HCT116 (cell line): ENCODE data around the gene SMIM5. TPM values are rescaled to one million over a fixed set of nuclear protein-coding genes. Genes with fewer than 3 reads are reported as not detected.

Experiments used
- ATAC-seq: fragments of 200-7000 bp; cut with Tn5 transposase; 2 replicates; pipeline ENCODE4 v1.9.1; 2020; ENCODE audit warnings: mild to moderate bottlenecking, moderate library complexity
- BruUV-seq: library from RNA; stranded (reverse); fragments of 400-500 nt; replicated peaks from 2 replicates; lab custom pipeline; 2021; lab: Mats Ljungman, UMichigan
- CTCF ChIA-PET: fragments of 300-600 bp; sonication (Branson Sonifier 250); formaldehyde crosslinking; loops from one replicate; lab custom pipeline; 2021; ENCODE audit warnings: antibody characterized with exemption; lab: Charles Lee
- POLR2A ChIA-PET: fragments of 300-600, 350-600 bp; sonication (Branson Sonifier 250); formaldehyde crosslinking; loops from one replicate; lab custom pipeline; 2021; ENCODE audit warnings: antibody characterized with exemption; lab: Charles Lee
- RAD21 ChIA-PET, 2 experiments: fragments of 300-600 bp; sonication (Branson Sonifier 250); formaldehyde crosslinking; loops; one replicate each; lab custom pipeline; 2023; ENCODE audit warnings: low total read pairs in 2 of 2; ENCODE audit not compliant: uncharacterized antibody in 2 of 2, unreplicated experiment in 2 of 2, low non-redundant PET in 1 of 2; lab: Charles Lee
- DNase-seq: peaks from one replicate; pipeline ENCODE4 v3.0.0-alpha.2; 2010; ENCODE audit warnings: low read depth, low spot score
- H2AFZ ChIP-seq: fragments of 200-600 bp; shearing (Covaris generic), sonication (generic); 2 replicates; pipeline ENCODE4 v1.6.1; 2017; ENCODE audit warnings: low read depth, mixed run types, mixed read lengths, antibody characterized with exemption, low read length; ENCODE audit not compliant: poor library complexity, severe bottlenecking
- H3K27ac ChIP-seq: 2 replicates; pipeline ENCODE4 v1.5.1; 2012; ENCODE audit warnings: low read depth, low read length
- H3K27me3 ChIP-seq: fragments of 200-600 bp; sonication (generic); 2 replicates; pipeline ENCODE4 v1.6.1; 2016; ENCODE audit warnings: mixed run types, low read length, mixed read lengths; ENCODE audit not compliant: insufficient read depth
- H3K36me3 ChIP-seq, 2 experiments: fragments of 200-500 bp in 1 of 2; fragments of 200-600 bp in 1 of 2; sonication (Bioruptor generic) in 1 of 2; sonication (generic) in 1 of 2; 2 replicates each; pipeline versions ENCODE4 v1.5.1 to v1.6.1; 2014 to 2016; ENCODE audit warnings: low read length in 2 of 2, inconsistent platforms in 1 of 2, mixed read lengths in 1 of 2, mixed run types in 1 of 2; ENCODE audit not compliant: insufficient read depth in 2 of 2, control insufficient read depth in 1 of 2
- H3K4me1 ChIP-seq, 2 experiments: fragments of 200-600 bp in 1 of 2; sonication (generic) in 1 of 2; 2 replicates each; pipeline versions ENCODE4 v1.5.1 to v1.6.1; 2012 to 2017; ENCODE audit warnings: low read length in 2 of 2, inconsistent platforms in 1 of 2, mild to moderate bottlenecking in 1 of 2, mixed read lengths in 1 of 2, mixed run types in 1 of 2, moderate library complexity in 1 of 2; ENCODE audit not compliant: insufficient read depth in 2 of 2, control insufficient read depth in 1 of 2
- H3K4me2 ChIP-seq: fragments of 200-600 bp; sonication (generic); 2 replicates; pipeline ENCODE4 v1.6.1; 2017; ENCODE audit warnings: mixed run types, low read length, mixed read lengths
- H3K4me3 ChIP-seq, 2 experiments: fragments of 200-600 bp in 1 of 2; sonication (generic) in 1 of 2; replicated peaks in 1 of 2; 2 replicates each; pipeline ENCODE4 v1.5.1; 2011 to 2016; ENCODE audit warnings: low read length in 2 of 2, control low read depth in 1 of 2, low read depth in 1 of 2, mild to moderate bottlenecking in 1 of 2, mixed read lengths in 1 of 2, mixed run types in 1 of 2
- H3K79me2 ChIP-seq: fragments of 200-600 bp; sonication (generic); 2 replicates; pipeline ENCODE4 v1.6.1; 2017; ENCODE audit warnings: mild to moderate bottlenecking, mixed run types, low read length, moderate library complexity, mixed read lengths; ENCODE audit not compliant: insufficient read depth
- H3K9ac ChIP-seq: fragments of 200-600 bp; sonication (generic); 2 replicates; pipeline ENCODE4 v1.6.1; 2016; ENCODE audit warnings: low read length, mixed read lengths
- H3K9me2 ChIP-seq: fragments of 200-600 bp; sonication (generic), shearing (Covaris generic); 2 replicates; pipeline ENCODE4 v1.6.1; 2017; ENCODE audit warnings: mixed run types, mild to moderate bottlenecking, moderate library complexity; ENCODE audit not compliant: insufficient read depth
- H3K9me3 ChIP-seq, 2 experiments: fragments of 200-500 bp in 1 of 2; fragments of 200-600 bp in 1 of 2; sonication (Bioruptor generic) in 1 of 2; sonication (generic) in 1 of 2; 2 replicates each; pipeline ENCODE4 v1.6.1; 2014 to 2017; ENCODE audit warnings: low read length in 2 of 2, mixed read lengths in 2 of 2, inconsistent platforms in 1 of 2, low read depth in 1 of 2, mild to moderate bottlenecking in 1 of 2, mixed run types in 1 of 2, moderate library complexity in 1 of 2; ENCODE audit not compliant: control insufficient read depth in 1 of 2, insufficient read depth in 1 of 2
- H4K20me1 ChIP-seq: fragments of 200-600 bp; sonication (generic), shearing (Covaris generic); 2 replicates; pipeline ENCODE4 v1.6.1; 2017; ENCODE audit warnings: mixed run types, mild to moderate bottlenecking, moderate library complexity; ENCODE audit not compliant: insufficient read depth
- EGR1 ChIP-seq: IDR thresholded peaks from 2 replicates; pipeline ENCODE4 v1.6.1; 2012; ENCODE audit warnings: low read depth
- ELF1 ChIP-seq: IDR thresholded peaks from 2 replicates; pipeline ENCODE4 v1.6.1; 2012; ENCODE audit warnings: low read depth, borderline replicate concordance
- EZH2phosphoT487 ChIP-seq: fragments of 200-600 bp; IDR thresholded peaks from 2 replicates; pipeline ENCODE4 v1.6.1; 2018; ENCODE audit warnings: antibody characterized with exemption, borderline replicate concordance
- JUND ChIP-seq: IDR thresholded peaks from 2 replicates; pipeline ENCODE4 v1.6.1; 2012
- POLR2A ChIP-seq: IDR thresholded peaks from 2 replicates; pipeline ENCODE4 v1.7.0; 2011; ENCODE audit warnings: borderline replicate concordance; ENCODE audit not compliant: insufficient read depth, insufficient read length; ENCODE audit errors: extremely low read depth
- POLR2AphosphoS5 ChIP-seq: IDR thresholded peaks from 2 replicates; pipeline ENCODE4 v1.6.1; 2011; ENCODE audit warnings: mild to moderate bottlenecking, low read depth, low read length, moderate library complexity
- ZFX ChIP-seq: fragments of 450-650 bp; IDR thresholded peaks from 2 replicates; pipeline ENCODE4 v1.6.1; 2017
- intact Hi-C: fragments of 100-400 bp; cut with micrococcal nuclease; formaldehyde crosslinking; loops from 2 replicates; pipeline ENCODE4 v1.10.0; 2022
- total RNA-seq: library from RNA; stranded (reverse); gene quantifications from one replicate; pipeline ENCODE4 v1.2.1, GENCODE V29; 2021; ENCODE audit not compliant: unreplicated experiment
- TF ChIP-seq, protein P1 (sequence below): IDR thresholded peaks from 2 replicates; pipeline ENCODE4 v1.6.1; 2012
- TF ChIP-seq, protein P2 (sequence below), 3 experiments: fragments of 200-600 bp in 1 of 3; sonication (generic) in 1 of 3; IDR thresholded peaks in 2 of 3; conservative IDR thresholded peaks in 1 of 3; 2 replicates each; pipeline ENCODE4 v1.5.1; 2012 to 2017; ENCODE audit warnings: low read depth in 2 of 3, low read length in 2 of 3, antibody characterized with exemption in 1 of 3, borderline replicate concordance in 1 of 3, control low read depth in 1 of 3, mild to moderate bottlenecking in 1 of 3, mixed read lengths in 1 of 3, mixed run types in 1 of 3, moderate library complexity in 1 of 3; ENCODE audit not compliant: insufficient read depth in 1 of 3

The SMIM5 gene
- total RNA-seq, 1 experiment from 2014 or later = 0.12 TPM

DNA sequence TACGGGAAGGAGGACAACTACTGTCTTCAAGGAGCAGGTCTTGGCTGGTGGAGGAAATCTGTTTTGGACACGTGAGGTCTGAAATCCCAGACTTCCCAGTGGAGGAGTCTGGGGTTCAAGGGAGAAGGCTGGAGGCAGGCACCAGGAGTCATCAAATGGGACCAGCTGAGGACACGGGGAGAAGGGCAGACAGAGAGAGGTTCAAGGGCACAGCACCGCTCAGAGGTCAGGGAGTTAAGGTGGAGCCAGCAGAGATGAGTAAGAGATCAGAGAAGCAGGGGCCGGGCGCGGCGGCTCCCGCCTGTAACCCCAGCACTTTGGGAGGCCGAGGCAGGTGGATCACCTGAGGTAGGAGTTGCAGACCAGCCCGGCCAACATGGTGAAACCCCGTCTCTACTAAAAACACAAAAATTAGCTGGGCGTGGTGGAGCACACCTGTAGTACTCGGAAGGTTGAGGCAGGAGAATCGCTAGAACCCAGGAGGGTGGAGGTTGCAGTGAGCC is 10.4 kb upstream of the SMIM5 start:
- TF ChIP-seq EZH2phosphoT487 (no peak), ZFX (no peak), EGR1 (no peak), POLR2A (no peak), POLR2AphosphoS5 (no peak), ELF1 (no peak), JUND (no peak)
- TF ChIP-seq, protein P1, sequence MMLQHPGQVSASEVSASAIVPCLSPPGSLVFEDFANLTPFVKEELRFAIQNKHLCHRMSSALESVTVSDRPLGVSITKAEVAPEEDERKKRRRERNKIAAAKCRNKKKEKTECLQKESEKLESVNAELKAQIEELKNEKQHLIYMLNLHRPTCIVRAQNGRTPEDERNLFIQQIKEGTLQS = no peak
- TF ChIP-seq, protein P2, sequence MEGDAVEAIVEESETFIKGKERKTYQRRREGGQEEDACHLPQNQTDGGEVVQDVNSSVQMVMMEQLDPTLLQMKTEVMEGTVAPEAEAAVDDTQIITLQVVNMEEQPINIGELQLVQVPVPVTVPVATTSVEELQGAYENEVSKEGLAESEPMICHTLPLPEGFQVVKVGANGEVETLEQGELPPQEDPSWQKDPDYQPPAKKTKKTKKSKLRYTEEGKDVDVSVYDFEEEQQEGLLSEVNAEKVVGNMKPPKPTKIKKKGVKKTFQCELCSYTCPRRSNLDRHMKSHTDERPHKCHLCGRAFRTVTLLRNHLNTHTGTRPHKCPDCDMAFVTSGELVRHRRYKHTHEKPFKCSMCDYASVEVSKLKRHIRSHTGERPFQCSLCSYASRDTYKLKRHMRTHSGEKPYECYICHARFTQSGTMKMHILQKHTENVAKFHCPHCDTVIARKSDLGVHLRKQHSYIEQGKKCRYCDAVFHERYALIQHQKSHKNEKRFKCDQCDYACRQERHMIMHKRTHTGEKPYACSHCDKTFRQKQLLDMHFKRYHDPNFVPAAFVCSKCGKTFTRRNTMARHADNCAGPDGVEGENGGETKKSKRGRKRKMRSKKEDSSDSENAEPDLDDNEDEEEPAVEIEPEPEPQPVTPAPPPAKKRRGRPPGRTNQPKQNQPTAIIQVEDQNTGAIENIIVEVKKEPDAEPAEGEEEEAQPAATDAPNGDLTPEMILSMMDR (IDR thresholded peaks at IDR 0.05 in 2 of 3, conservative IDR thresholded peaks at IDR 0.05 in 1 of 3; ENCODE audit: borderline replicate concordance in 1 of 3, insufficient read depth in 1 of 3, low read depth in 2 of 3, low read length in 2 of 3) = no peak
- Histone ChIP-seq H3K27ac (no peak overlapping the region), H3K9ac (no peak overlapping the region), H4K20me1 (no peaks in the 10 kb centered on the region), H3K9me3 (no peaks in the 10 kb centered on the region), H3K79me2 (no peaks in the 10 kb centered on the region), H3K4me2 (no peak overlapping the region), H3K36me3 (no peaks in the 10 kb centered on the region), H3K4me3 (no peak overlapping the region), H3K4me1 (peaks cover 0 to 5% of the 10 kb centered on the region in 2 experiments; a peak in 1 of 4 replicates), H3K9me2 (no peaks in the 10 kb centered on the region), H3K27me3 (no peaks in the 10 kb centered on the region), H2AFZ (no peak overlapping the region)
- DNase-seq = no peak
- POLR2A ChIA-PET = no interaction called here
- RAD21 ChIA-PET = no interaction called here
- BruUV-seq = no TSS peak
- ATAC-seq = no peak
- CTCF ChIA-PET = interaction anchor here (1.1 to 6.9 kb wide), 3 partner anchors 10 to 125 kb away, joined by 3 to 63 read pairs (median 7); partner anchors contain the start of gene SMIM5
- intact Hi-C loops = no loop called here
